OCI-LY3 (cell line): Measurements from ENCODE around the gene GPR3.

ENCODE experiments used
- H2AFZ ChIP-seq: fragments of 200-600, 300-600 bp; shearing (Covaris generic); 2 replicates; pipeline ENCODE4 v1.6.0; 2014; ENCODE audit warnings: antibody characterized with exemption, low read depth, low read length
- H3K27ac ChIP-seq: fragments of 200-600, 300-600 bp; sonication (generic); 2 replicates; pipeline ENCODE4 v1.5.1; 2014; ENCODE audit warnings: mild to moderate bottlenecking, low read length, moderate library complexity, mixed read lengths
- H3K27me3 ChIP-seq: fragments of 200-600, 300-600 bp; sonication (generic); 2 replicates; pipeline ENCODE4 v1.6.1; 2014; ENCODE audit warnings: low read depth, low read length, mixed read lengths
- H3K36me3 ChIP-seq: fragments of 200-600, 300-600 bp; sonication (generic); replicated peaks from 2 replicates; pipeline ENCODE3; 2014; ENCODE audit warnings: low read depth, low read length, mixed read lengths
- H3K4me1 ChIP-seq: fragments of 300-600, 200-600 bp; sonication (generic); 2 replicates; pipeline ENCODE4 v1.6.1; 2014; ENCODE audit warnings: low read length, mixed read lengths
- H3K4me2 ChIP-seq: fragments of 200-600, 300-600 bp; sonication (generic); 2 replicates; pipeline ENCODE4 v1.6.1; 2014; ENCODE audit warnings: low read length, mixed read lengths
- H3K4me3 ChIP-seq: fragments of 300-600, 200-600 bp; sonication (generic); 2 replicates; pipeline ENCODE4 v1.5.1; 2014; ENCODE audit warnings: antibody characterized with exemption, mild to moderate bottlenecking, low read length, moderate library complexity
- H3K79me2 ChIP-seq: fragments of 300-600, 200-600 bp; shearing (Covaris generic); 2 replicates; pipeline ENCODE4 v1.6.1; 2014; ENCODE audit warnings: mild to moderate bottlenecking, low read length, mixed read lengths
- H3K9ac ChIP-seq: fragments of 300-600, 200-600 bp; shearing (Covaris generic); 2 replicates; pipeline ENCODE4 v1.6.0; 2014; ENCODE audit warnings: mild to moderate bottlenecking, low read length, moderate library complexity
- H3K9me3 ChIP-seq: fragments of 200-600, 300-600 bp; shearing (Covaris generic); 2 replicates; pipeline ENCODE4 v1.6.1; 2014; ENCODE audit warnings: low read length, mixed read lengths; ENCODE audit not compliant: insufficient read depth
- H4K20me1 ChIP-seq: fragments of 200-600, 300-600 bp; sonication (generic); 2 replicates; pipeline ENCODE4 v1.6.1; 2016; ENCODE audit warnings: low read length, mixed read lengths; ENCODE audit not compliant: insufficient read depth
- EZH2phosphoT487 ChIP-seq: fragments of 200-600 bp; shearing (Covaris generic); IDR thresholded peaks from 2 replicates; pipeline ENCODE4 v1.6.1; 2018; ENCODE audit warnings: antibody characterized with exemption, mixed run types, low read depth
- TF ChIP-seq, protein P1 (sequence below): fragments of 200-600, 300-600 bp; sonication (generic); IDR thresholded peaks from 2 replicates; pipeline ENCODE4 v1.5.1; 2014; ENCODE audit warnings: antibody characterized with exemption, low read length, low read depth

GPR3 gene

DNA sequence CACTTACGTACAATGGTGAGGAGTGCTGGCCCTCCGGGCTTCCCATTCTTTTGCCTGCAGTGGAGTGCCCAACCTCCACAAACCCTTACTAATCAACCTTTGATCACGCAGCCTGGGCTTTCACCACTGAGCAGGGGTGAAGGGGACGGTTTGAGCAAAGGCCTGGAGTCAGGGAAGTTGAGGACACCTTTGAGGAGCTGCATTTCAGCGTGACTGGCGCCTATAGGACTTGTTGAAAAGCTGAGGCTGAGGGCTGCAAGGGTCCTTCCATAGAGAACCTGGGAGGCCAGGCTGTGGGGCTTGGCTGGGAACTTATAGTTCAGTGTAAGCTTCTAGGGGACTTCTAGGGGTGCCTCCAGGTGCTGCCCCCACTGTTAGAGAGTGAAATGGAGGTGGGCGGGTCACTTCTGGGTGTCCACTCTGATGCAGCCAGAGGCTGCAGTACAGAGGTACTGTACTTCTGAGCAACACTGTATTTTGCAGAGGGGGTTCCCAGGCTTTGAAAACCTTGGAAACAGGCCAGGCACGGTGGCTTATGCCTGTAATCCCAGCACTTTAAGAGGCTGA, 40.8 kb upstream of the GPR3 start:
- Histone ChIP-seq H3K9me3 (no peaks in the 10 kb centered on the region), H4K20me1 (no peaks in the 10 kb centered on the region), H3K9ac (no peak overlapping the region), H3K27me3 (no peaks in the 10 kb centered on the region), H3K4me3 (no peak overlapping the region), H3K27ac (no peak overlapping the region), H2AFZ (no peak overlapping the region), H3K79me2 (no peaks in the 10 kb centered on the region), H3K4me2 (no peak overlapping the region), H3K4me1 (peaks cover 5% of the 10 kb centered on the region), H3K36me3 (no peaks in the 10 kb centered on the region)
- no peak for TF ChIP-seq EZH2phosphoT487
- TF ChIP-seq, protein P1, sequence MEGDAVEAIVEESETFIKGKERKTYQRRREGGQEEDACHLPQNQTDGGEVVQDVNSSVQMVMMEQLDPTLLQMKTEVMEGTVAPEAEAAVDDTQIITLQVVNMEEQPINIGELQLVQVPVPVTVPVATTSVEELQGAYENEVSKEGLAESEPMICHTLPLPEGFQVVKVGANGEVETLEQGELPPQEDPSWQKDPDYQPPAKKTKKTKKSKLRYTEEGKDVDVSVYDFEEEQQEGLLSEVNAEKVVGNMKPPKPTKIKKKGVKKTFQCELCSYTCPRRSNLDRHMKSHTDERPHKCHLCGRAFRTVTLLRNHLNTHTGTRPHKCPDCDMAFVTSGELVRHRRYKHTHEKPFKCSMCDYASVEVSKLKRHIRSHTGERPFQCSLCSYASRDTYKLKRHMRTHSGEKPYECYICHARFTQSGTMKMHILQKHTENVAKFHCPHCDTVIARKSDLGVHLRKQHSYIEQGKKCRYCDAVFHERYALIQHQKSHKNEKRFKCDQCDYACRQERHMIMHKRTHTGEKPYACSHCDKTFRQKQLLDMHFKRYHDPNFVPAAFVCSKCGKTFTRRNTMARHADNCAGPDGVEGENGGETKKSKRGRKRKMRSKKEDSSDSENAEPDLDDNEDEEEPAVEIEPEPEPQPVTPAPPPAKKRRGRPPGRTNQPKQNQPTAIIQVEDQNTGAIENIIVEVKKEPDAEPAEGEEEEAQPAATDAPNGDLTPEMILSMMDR = no peak

DNA sequence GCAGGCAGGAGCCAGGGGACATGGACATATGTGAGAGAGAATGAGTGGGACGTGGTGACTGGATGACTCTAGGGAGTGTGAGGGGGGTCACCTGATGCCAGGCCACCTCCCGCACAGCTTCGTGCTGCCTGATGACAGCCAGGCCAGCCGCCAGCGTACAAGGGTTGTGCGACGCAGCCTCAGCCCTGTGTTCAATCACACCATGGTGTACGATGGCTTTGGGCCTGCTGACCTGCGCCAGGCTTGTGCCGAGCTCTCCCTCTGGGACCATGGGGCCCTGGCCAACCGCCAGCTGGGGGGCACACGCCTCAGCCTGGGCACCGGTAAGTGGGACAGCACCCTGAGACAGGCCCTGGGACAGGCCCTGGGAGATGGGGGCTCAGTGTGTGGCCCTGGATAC, 39.3 kb upstream of the GPR3 start:
- Histone ChIP-seq H4K20me1 (no peaks in the 10 kb centered on the region), H3K36me3 (no peaks in the 10 kb centered on the region), H3K4me1 (peaks cover 16% of the 10 kb centered on the region), H2AFZ (no peak overlapping the region), H3K27ac (no peak overlapping the region), H3K79me2 (no peaks in the 10 kb centered on the region), H3K9me3 (no peaks in the 10 kb centered on the region), H3K4me2 (no peak overlapping the region), H3K9ac (no peak overlapping the region), H3K4me3 (no peak overlapping the region), H3K27me3 (no peaks in the 10 kb centered on the region)
- TF ChIP-seq, protein P1 = no peak
- TF ChIP-seq EZH2phosphoT487 = no peak

DNA sequence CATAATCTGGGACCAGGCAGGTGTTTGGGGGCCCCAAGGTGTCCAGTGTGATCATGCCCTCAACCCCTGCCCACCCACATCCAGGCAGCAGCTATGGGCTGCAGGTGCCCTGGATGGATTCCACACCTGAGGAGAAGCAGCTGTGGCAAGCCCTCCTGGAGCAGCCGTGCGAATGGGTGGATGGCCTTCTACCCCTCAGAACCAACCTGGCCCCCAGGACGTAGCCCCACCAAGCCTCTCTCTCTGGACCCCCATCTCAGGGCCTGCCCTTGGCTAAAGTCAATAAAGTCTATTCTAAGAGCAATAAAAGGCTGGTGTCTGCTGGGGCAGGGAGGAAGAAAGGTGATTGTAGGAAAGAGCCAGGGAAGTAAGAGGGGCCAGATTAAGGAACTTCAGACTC, 38.8 kb upstream of the GPR3 start:
- no peak for TF ChIP-seq EZH2phosphoT487
- TF ChIP-seq, protein P1 = no peak
- Histone ChIP-seq H3K79me2 (no peaks in the 10 kb centered on the region), H3K27me3 (no peaks in the 10 kb centered on the region), H4K20me1 (no peaks in the 10 kb centered on the region), H3K9me3 (no peaks in the 10 kb centered on the region), H3K9ac (no peak overlapping the region), H3K36me3 (no peaks in the 10 kb centered on the region), H3K27ac (no peak overlapping the region), H2AFZ (no peak overlapping the region), H3K4me1 (peaks cover 16% of the 10 kb centered on the region), H3K4me3 (no peak overlapping the region), H3K4me2 (no peak overlapping the region)

DNA sequence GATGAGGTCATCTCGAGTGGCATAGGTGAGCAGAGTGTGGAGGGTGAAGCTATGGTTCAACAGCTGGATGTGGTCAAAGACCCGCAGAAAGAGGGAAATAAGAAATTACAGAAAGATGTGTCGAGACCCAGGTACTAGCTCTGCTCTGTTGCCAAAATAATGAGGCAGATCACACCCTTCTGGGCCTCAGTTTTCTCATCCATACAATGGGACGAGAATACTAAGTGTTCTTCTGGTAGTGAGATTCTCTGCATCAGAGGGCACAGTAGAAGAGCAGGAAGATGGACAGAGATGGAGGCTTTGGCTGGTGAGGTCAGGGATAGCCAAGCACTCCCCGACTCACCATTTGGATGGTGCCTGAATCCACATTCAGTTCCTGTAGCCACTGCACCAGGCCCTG, 36.7 kb upstream of the GPR3 start:
- H3K27ac ChIP-seq = no peak overlapping the region
- peaks cover 6% of the 10 kb centered on the region; the same call in 1 of the 2 replicates for H3K27me3 ChIP-seq
- H2AFZ ChIP-seq = no peak overlapping the region
- peaks cover 21% of the 10 kb centered on the region for H3K4me1 ChIP-seq
- no peaks in the 10 kb centered on the region for H4K20me1 ChIP-seq
- no peaks in the 10 kb centered on the region for H3K79me2 ChIP-seq
- no peaks in the 10 kb centered on the region for H3K36me3 ChIP-seq
- no peak overlapping the region for H3K4me3 ChIP-seq
- no peak overlapping the region for H3K4me2 ChIP-seq
- H3K9ac ChIP-seq = no peak overlapping the region
- TF ChIP-seq EZH2phosphoT487 = no peak
- TF ChIP-seq, protein P1 = no peak
- H3K9me3 ChIP-seq = no peaks in the 10 kb centered on the region
